Measurements from ENCODE around the gene PLAC9.
"Not testable (repeated sequence)": the region's sequence is repeated elsewhere in the genome, so short reads cannot be mapped to it uniquely, and the experiment has no call there.

DNA sequence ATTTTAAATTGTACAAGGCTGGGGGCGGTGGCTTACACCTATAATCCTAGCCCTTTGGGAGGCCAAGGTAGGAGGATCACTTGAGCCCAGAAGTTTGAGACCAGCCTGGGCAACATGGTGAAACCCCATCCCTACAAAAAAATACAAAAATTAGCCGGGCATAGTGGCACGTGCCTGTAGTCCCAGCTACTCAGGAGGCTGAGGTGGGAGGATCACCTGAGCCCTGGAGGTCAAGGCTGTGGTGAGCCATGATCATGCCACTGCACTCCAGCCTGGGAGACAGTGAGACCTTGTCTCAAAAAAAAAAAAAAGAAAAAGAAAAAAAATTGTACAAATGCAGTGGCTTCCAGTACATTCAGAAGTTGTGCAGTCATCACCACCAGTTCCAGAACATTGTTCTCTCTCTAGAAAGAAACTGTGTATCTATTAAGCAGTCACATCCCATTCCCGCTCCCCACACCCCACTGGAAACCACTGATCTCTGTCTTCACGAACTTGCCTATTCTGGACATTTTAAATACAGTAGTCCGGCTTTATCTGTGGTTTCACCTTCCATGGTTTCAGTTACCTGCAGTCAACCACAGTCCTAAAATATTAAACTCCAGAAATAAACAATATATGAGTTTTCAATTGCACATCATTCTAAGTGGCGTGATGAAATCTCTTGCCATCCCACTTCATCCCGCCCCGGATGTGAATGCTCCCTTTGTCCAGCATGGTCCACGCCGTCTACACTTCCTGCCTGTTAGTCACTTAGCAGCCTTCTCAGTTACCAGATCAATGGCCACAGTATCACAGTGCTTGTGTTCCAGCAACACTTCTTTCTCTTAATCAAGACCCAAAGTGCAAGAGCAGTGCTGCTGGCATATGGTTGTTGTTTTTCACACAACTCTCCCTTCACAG is 13.1 kb downstream of the PLAC9 start:
- TF ChIP-seq, protein P1, sequence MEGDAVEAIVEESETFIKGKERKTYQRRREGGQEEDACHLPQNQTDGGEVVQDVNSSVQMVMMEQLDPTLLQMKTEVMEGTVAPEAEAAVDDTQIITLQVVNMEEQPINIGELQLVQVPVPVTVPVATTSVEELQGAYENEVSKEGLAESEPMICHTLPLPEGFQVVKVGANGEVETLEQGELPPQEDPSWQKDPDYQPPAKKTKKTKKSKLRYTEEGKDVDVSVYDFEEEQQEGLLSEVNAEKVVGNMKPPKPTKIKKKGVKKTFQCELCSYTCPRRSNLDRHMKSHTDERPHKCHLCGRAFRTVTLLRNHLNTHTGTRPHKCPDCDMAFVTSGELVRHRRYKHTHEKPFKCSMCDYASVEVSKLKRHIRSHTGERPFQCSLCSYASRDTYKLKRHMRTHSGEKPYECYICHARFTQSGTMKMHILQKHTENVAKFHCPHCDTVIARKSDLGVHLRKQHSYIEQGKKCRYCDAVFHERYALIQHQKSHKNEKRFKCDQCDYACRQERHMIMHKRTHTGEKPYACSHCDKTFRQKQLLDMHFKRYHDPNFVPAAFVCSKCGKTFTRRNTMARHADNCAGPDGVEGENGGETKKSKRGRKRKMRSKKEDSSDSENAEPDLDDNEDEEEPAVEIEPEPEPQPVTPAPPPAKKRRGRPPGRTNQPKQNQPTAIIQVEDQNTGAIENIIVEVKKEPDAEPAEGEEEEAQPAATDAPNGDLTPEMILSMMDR (IDR thresholded peaks at IDR 0.05): not testable (repeated sequence)
- TF ChIP-seq, protein P2, sequence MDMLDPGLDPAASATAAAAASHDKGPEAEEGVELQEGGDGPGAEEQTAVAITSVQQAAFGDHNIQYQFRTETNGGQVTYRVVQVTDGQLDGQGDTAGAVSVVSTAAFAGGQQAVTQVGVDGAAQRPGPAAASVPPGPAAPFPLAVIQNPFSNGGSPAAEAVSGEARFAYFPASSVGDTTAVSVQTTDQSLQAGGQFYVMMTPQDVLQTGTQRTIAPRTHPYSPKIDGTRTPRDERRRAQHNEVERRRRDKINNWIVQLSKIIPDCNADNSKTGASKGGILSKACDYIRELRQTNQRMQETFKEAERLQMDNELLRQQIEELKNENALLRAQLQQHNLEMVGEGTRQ (CRISPR knock-in tag; IDR thresholded peaks at IDR 0.05): not testable (repeated sequence)

Measured in WTC11 (cell line).